Lung (tissue), 12 donors: Measurements from ENCODE around the gene ALLC. TPM values are rescaled to one million over a fixed set of nuclear protein-coding genes. Genes with fewer than 3 reads are reported as not detected.

Source experiments
- ATAC-seq: fragments of 200-7000 bp; cut with Tn5 transposase; one replicate; pipeline ENCODE4 v1.9.1; 2020; ENCODE audit warnings: moderate number of reproducible peaks; ENCODE audit not compliant: insufficient read depth, low FRiP score
- DNase-seq, 3 donors: peaks; one replicate each; pipeline ENCODE4 v3.0.0-alpha.2; 2013 to 2017
- H3K27ac ChIP-seq, 2 donors: one replicate each; pipeline ENCODE4 v1.5.1; 2013; ENCODE audit warnings: mild to moderate bottlenecking in 2 of 2, moderate library complexity in 2 of 2, control low read depth in 1 of 2, inconsistent platforms in 1 of 2, low read depth in 1 of 2, low read length in 1 of 2
- H3K27me3 ChIP-seq, 3 donors: one replicate each; pipeline ENCODE4 v1.5.1; 2013; ENCODE audit warnings: low read length in 2 of 3; ENCODE audit not compliant: control insufficient read depth in 3 of 3, insufficient read depth in 3 of 3
- H3K36me3 ChIP-seq, 4 donors: one replicate each; pipeline ENCODE4 v1.5.1; 2013; ENCODE audit warnings: low read length in 4 of 4, mild to moderate bottlenecking in 1 of 4, moderate library complexity in 1 of 4; ENCODE audit not compliant: control insufficient read depth in 4 of 4, insufficient read depth in 4 of 4
- H3K4me1 ChIP-seq, 5 donors: one replicate each; pipeline ENCODE4 v1.5.1; 2013; ENCODE audit warnings: low read length in 5 of 5, mild to moderate bottlenecking in 2 of 5, moderate library complexity in 1 of 5; ENCODE audit not compliant: control insufficient read depth in 5 of 5, insufficient read depth in 5 of 5
- H3K4me3 ChIP-seq: one replicate; pipeline ENCODE4 v1.5.1; 2013; ENCODE audit warnings: mild to moderate bottlenecking, control low read depth, moderate library complexity
- H3K9ac ChIP-seq, 2 donors: one replicate each; pipeline ENCODE4 v1.5.1; 2013; ENCODE audit warnings: low read length in 2 of 2, control low read depth in 1 of 2; ENCODE audit not compliant: insufficient read depth in 1 of 2
- H3K9me3 ChIP-seq, 4 donors: one replicate each; pipeline ENCODE4 v1.5.1; 2013; ENCODE audit warnings: low read length in 3 of 4, mild to moderate bottlenecking in 1 of 4, moderate library complexity in 1 of 4; ENCODE audit not compliant: control insufficient read depth in 4 of 4, insufficient read depth in 3 of 4
- CTCF ChIP-seq: IDR thresholded peaks from 2 replicates; pipeline ENCODE4 v1.5.1; 2012; ENCODE audit warnings: mild to moderate bottlenecking; ENCODE audit errors: control extremely low read depth, extremely low read depth
- WGBS, 2 donors: extraction: QIAGEN DNeasy Blood & Tissue Kit; methylation state at CpG; one replicate each; pipeline ENCODE4 v1.1.7; 2013; 5-methylcytosine and 5-hydroxymethylcytosine counted together
- polyA plus RNA-seq, 2 donors: library from polyadenylated mRNA; stranded (reverse); fragments of 200-250 nt; gene quantifications; one replicate each; pipeline ENCODE4 v1.2.1, GENCODE V29; 2013
- total RNA-seq, 2 donors: library from RNA; depleted of rRNA in 1 of 2; stranded (reverse); fragments of >200 nt in 1 of 2; gene quantifications; one replicate each; pipeline ENCODE4 v1.2.1, GENCODE V29; 2014 to 2021
- donor health status: control.
- donor health status: control.
- donor health status: Bipolar disorder and iron deficiency.
- donor health status: healthy.
- donor health status: DM: yes; HTN: yes; CAD: no.

The ALLC gene
- total and polyA plus RNA-seq, 4 donors = 0.06 TPM; not detected in 3

- H3K4me1 ChIP-seq = no peaks in the 10 kb centered on the region
- no peak overlapping the region for H3K4me3 ChIP-seq
- no peak overlapping the region for H3K9ac ChIP-seq
- TF ChIP-seq CTCF = no peak
- DNase-seq (no peak), ATAC-seq (no peak)
- no peaks in the 10 kb centered on the region for H3K27me3 ChIP-seq
- no peaks in the 10 kb centered on the region for H3K9me3 ChIP-seq
- H3K27ac ChIP-seq = no peak overlapping the region
- no peaks in the 10 kb centered on the region for H3K36me3 ChIP-seq
Observed at GRCh38 chr2:3644246-3644525, 13.8 kb upstream of the ALLC start.

GRCh38 chr2:3644891-3645605 lies 13.0 kb upstream of the ALLC start:
- H3K4me3 ChIP-seq = no peak overlapping the region
- peaks cover 0 to 5% (median 0%) of the 10 kb centered on the region in 5 donors for H3K4me1 ChIP-seq
- 87 to 89% methylated on average over 15 of the region's 15 CpGs for WGBS, 2 donors
- H3K9ac ChIP-seq = no peak overlapping the region
- peak in 1 of 3 donors; percentile 2 for DNase-seq
- no peaks in the 10 kb centered on the region for H3K9me3 ChIP-seq
- no peak overlapping the region for H3K27ac ChIP-seq
- ATAC-seq = no peak
- H3K27me3 ChIP-seq = no peaks in the 10 kb centered on the region
- no peak for TF ChIP-seq CTCF
- no peaks in the 10 kb centered on the region for H3K36me3 ChIP-seq

- WGBS, 2 donors = 72 to 78% methylated on average over 10 of the region's 10 CpGs
- DNase-seq = peak in 1 of 3 donors; percentile 5
Observed at GRCh38 chr2:3645745-3646389, 12.1 kb upstream of the ALLC start.

More at GRCh38 chr2:3645745-3646389, 12.1 kb upstream of the ALLC start:
- Histone ChIP-seq H3K4me1 (peaks cover 0 to 13% (median 0%) of the 10 kb centered on the region in 5 donors), H3K4me3 (no peak overlapping the region), H3K9me3 (no peaks in the 10 kb centered on the region), H3K27me3 (no peaks in the 10 kb centered on the region), H3K9ac (no peak overlapping the region), H3K27ac (no peak overlapping the region), H3K36me3 (no peaks in the 10 kb centered on the region)
- no peak for TF ChIP-seq CTCF
- no peak for ATAC-seq
